Measurements from ENCODE around the gene BLTP3A. TPM values are rescaled to one million over a fixed set of nuclear protein-coding genes. Genes with fewer than 3 reads are reported as not detected.

The BLTP3A gene
- total and polyA plus RNA-seq, 2 of the 13 experiments (the other 11 are each of a cell fraction or from before 2014, with no cell fraction given), result 22.1 to 24.0 TPM

GRCh38 chr6:34745277-34746103 is 46.4 kb upstream of the BLTP3A start (continued):
- TF ChIP-seq, protein P1, sequence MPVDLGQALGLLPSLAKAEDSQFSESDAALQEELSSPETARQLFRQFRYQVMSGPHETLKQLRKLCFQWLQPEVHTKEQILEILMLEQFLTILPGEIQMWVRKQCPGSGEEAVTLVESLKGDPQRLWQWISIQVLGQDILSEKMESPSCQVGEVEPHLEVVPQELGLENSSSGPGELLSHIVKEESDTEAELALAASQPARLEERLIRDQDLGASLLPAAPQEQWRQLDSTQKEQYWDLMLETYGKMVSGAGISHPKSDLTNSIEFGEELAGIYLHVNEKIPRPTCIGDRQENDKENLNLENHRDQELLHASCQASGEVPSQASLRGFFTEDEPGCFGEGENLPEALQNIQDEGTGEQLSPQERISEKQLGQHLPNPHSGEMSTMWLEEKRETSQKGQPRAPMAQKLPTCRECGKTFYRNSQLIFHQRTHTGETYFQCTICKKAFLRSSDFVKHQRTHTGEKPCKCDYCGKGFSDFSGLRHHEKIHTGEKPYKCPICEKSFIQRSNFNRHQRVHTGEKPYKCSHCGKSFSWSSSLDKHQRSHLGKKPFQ (CRISPR knock-in tag; IDR thresholded peaks at IDR 0.05; ENCODE audit: insufficient replicate concordance), result peak; percentile 56
- TF ChIP-seq KAT8 (CRISPR knock-in tag; IDR thresholded peaks at IDR 0.05), result peak; percentile 44; the same call in 1 of the 2 replicates
- TF ChIP-seq TBX2 (CRISPR knock-in tag; IDR thresholded peaks at IDR 0.05; ENCODE audit: borderline replicate concordance), result peak; percentile 84
- no peak for TF ChIP-seq IKZF4 (CRISPR knock-in tag; IDR thresholded peaks at IDR 0.05; ENCODE audit: borderline replicate concordance, low read depth, not compliant biosample characterization)
- peak; percentile 42 for TF ChIP-seq MED1 (CRISPR knock-in tag; IDR thresholded peaks at IDR 0.05)
- TF ChIP-seq HMG20A (CRISPR knock-in tag; IDR thresholded peaks at IDR 0.05; ENCODE audit: borderline replicate concordance), result peak; percentile 6; the same call in 1 of the 2 replicates
- TF ChIP-seq RXRB (CRISPR knock-in tag; IDR thresholded peaks at IDR 0.05; ENCODE audit: borderline replicate concordance), result peak; percentile 32; the same call in 1 of the 2 replicates
- TF ChIP-seq ZNF317 (CRISPR knock-in tag; IDR thresholded peaks at IDR 0.05), result peak; percentile 53; the same call in 1 of the 2 replicates
- peak; percentile 39; the same call in 1 of the 2 replicates for TF ChIP-seq ZBTB40 (IDR thresholded peaks at IDR 0.05)
- peak; percentile 96 for TF ChIP-seq ZBTB40 (CRISPR knock-in tag; IDR thresholded peaks at IDR 0.05)
- TF ChIP-seq TCF7 (IDR thresholded peaks at IDR 0.05; ENCODE audit: low read depth), result 0 out of 2 replicates have a peak, but pooled peaks have one; percentile 8
- peak; percentile 31; the same call in 1 of the 2 replicates for TF ChIP-seq ZMYM4 (CRISPR knock-in tag; IDR thresholded peaks at IDR 0.05)
- 0 out of 2 replicates have a peak, but pooled peaks have one; percentile 57 for TF ChIP-seq IRF2 (CRISPR knock-in tag; IDR thresholded peaks at IDR 0.05)
- no peak for TF ChIP-seq DMAP1 (CRISPR knock-in tag; IDR thresholded peaks at IDR 0.05)
- 0 out of 2 replicates have a peak, but pooled peaks have one; percentile 40 for TF ChIP-seq ZNF121 (CRISPR knock-in tag; IDR thresholded peaks at IDR 0.05)
- no peak for TF ChIP-seq ZNF329 (CRISPR knock-in tag; IDR thresholded peaks at IDR 0.05; ENCODE audit: low read depth)
- peak; percentile 14; the same call in 1 of the 2 replicates for TF ChIP-seq ADNP (CRISPR knock-in tag; IDR thresholded peaks at IDR 0.05)
- peak in 1 of 2 experiments; percentile 22; a peak in 1 of 4 replicates for TF ChIP-seq EP300 (IDR thresholded peaks at IDR 0.05; ENCODE audit: low read depth in 2 of 2, low read length in 2 of 2)
- no peak for TF ChIP-seq EP300 (CRISPR knock-in tag; IDR thresholded peaks at IDR 0.05; ENCODE audit: borderline replicate concordance)
- peak; percentile 86 for TF ChIP-seq HNF4A (CRISPR knock-in tag; IDR thresholded peaks at IDR 0.05)

Data from HepG2 (cell line).